HEK293 (cell line): ENCODE measurements around the gene KRT7.

Experiments
- AEBP2 ChIP-seq: fragments of 450-650 bp; formaldehyde crosslinking; IDR thresholded peaks from 2 replicates; pipeline ENCODE4 v1.5.1; 2016; ENCODE audit warnings: missing biosample characterization, missing genetic modification characterization, borderline replicate concordance
- BCL11B ChIP-seq: fragments of 450-650 bp; formaldehyde crosslinking; IDR thresholded peaks from 2 replicates; pipeline ENCODE4 v1.5.1; 2016; ENCODE audit warnings: low read depth, missing biosample characterization, missing genetic modification characterization
- IKZF3 ChIP-seq: fragments of 450-650 bp; IDR thresholded peaks from 2 replicates; pipeline ENCODE4 v1.5.0; 2018; ENCODE audit warnings: missing biosample characterization, mild to moderate bottlenecking, missing genetic modification characterization, moderate library complexity
- KLF17 ChIP-seq: fragments of 450-650 bp; formaldehyde crosslinking; IDR thresholded peaks from 2 replicates; pipeline ENCODE4 v1.5.1; 2016; ENCODE audit warnings: missing biosample characterization, missing genetic modification characterization
- PRDM1 ChIP-seq: fragments of 450-650 bp; formaldehyde crosslinking; IDR thresholded peaks from 2 replicates; pipeline ENCODE4; 2016; ENCODE audit warnings: missing biosample characterization, missing genetic modification characterization
- PRDM10 ChIP-seq: fragments of 450-650 bp; formaldehyde crosslinking; IDR thresholded peaks from 2 replicates; pipeline ENCODE4 v1.5.1; 2016; ENCODE audit warnings: missing biosample characterization, missing genetic modification characterization
- REST ChIP-seq: fragments of 450-650 bp; formaldehyde crosslinking; IDR thresholded peaks from 2 replicates; pipeline ENCODE4 v1.5.1; 2016; ENCODE audit warnings: missing biosample characterization, missing genetic modification characterization
- SCRT2 ChIP-seq: fragments of 450-650 bp; formaldehyde crosslinking; IDR thresholded peaks from 2 replicates; pipeline ENCODE4 v1.5.1; 2016; ENCODE audit warnings: missing biosample characterization, missing genetic modification characterization
- SP3 ChIP-seq: fragments of 450-650 bp; formaldehyde crosslinking; IDR thresholded peaks from 2 replicates; pipeline ENCODE4 v1.5.1; 2016; ENCODE audit warnings: missing biosample characterization, missing genetic modification characterization
- ZBTB21 ChIP-seq: fragments of 450-650 bp; formaldehyde crosslinking; IDR thresholded peaks from 2 replicates; pipeline ENCODE4 v1.5.1; 2017; ENCODE audit warnings: missing biosample characterization, missing genetic modification characterization
- ZEB2 ChIP-seq: fragments of 450-650 bp; formaldehyde crosslinking; IDR thresholded peaks from 2 replicates; pipeline ENCODE4 v1.5.1; 2016; ENCODE audit warnings: missing biosample characterization, missing genetic modification characterization
- ZFP37 ChIP-seq: fragments of 450-650 bp; formaldehyde crosslinking; IDR thresholded peaks from 2 replicates; pipeline ENCODE4 v1.5.1; 2016; ENCODE audit warnings: missing biosample characterization, missing genetic modification characterization
- ZNF324 ChIP-seq: fragments of 450-650 bp; formaldehyde crosslinking; IDR thresholded peaks from 2 replicates; pipeline ENCODE4 v1.5.1; 2016; ENCODE audit warnings: missing biosample characterization, missing genetic modification characterization
- ZNF629 ChIP-seq: fragments of 450-650 bp; formaldehyde crosslinking; IDR thresholded peaks from 2 replicates; pipeline ENCODE4 v1.5.1; 2017; ENCODE audit warnings: missing biosample characterization, missing genetic modification characterization
- ZNF645 ChIP-seq: fragments of 450-650 bp; formaldehyde crosslinking; IDR thresholded peaks from 2 replicates; pipeline ENCODE4; 2016; ENCODE audit warnings: missing biosample characterization, missing genetic modification characterization
- TF ChIP-seq, protein P1 (sequence below): fragments of 450-650 bp; formaldehyde crosslinking; IDR thresholded peaks from 2 replicates; pipeline ENCODE4 v1.5.1; 2016; ENCODE audit warnings: missing biosample characterization, missing genetic modification characterization
- TF ChIP-seq, protein P2 (sequence below): fragments of 450-650 bp; formaldehyde crosslinking; IDR thresholded peaks from 2 replicates; pipeline ENCODE4 v1.5.1; 2016; ENCODE audit warnings: missing biosample characterization, missing genetic modification characterization, borderline replicate concordance
- TF ChIP-seq, protein P3 (sequence below): fragments of 450-650 bp; formaldehyde crosslinking; IDR thresholded peaks from 2 replicates; pipeline ENCODE4 v1.5.1; 2017; ENCODE audit warnings: missing biosample characterization, missing genetic modification characterization

The KRT7 gene

DNA sequence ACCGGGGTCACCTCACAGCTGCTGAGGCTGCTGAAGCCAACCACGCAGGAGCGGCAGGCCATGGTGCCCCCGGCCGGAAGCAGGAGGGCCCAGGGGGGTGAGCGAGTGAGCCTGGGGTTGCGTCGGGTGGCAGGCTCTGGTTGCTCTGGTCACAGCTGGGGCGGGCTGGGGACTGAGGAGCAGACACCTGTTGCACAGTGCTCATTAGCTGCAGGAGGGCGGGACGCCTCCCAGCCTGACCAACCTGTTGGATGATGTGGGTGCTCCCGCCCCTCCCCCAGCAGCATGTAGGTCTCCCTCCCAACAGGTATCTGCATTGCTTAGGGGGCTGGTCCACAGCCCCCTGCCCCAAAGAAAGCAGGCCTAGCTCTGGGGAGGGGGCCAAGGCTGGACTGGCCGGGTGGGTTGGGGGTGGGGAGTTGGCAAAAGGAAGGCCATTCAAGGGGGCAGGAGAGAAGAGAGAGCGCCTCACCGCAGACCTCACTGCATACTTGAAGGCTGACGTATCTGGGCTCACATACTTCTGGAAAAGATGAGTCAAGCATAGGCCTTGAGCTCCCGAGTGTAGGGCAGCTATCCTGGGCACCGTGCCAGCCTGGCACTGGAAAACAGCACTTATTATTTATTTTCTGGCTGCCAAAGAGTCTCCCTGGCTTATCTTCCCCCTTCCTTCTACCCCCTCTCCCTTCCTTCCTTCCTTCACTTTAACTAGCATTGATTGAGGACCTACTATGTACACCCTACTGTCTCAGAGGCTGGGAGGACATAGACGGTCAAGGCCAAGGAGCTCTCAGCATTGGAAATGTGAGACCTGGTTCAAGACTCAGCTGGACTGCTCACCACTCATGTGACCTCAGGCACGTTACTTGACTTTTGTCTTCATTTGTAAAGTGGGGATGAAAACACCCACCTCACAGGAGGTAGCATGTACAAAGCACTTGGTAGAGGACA is 40.9 kb upstream of the KRT7 start, which contains the start of gene KRT80 (continued):
- TF ChIP-seq PRDM1 (tag by site-specific recombination) (peak; percentile 35; the same call in 1 of the 2 replicates), ZEB2 (peak; percentile 94), IKZF3 (tag by site-specific recombination) (peak; percentile 71; the same call in 1 of the 2 replicates), ZNF629 (peak; percentile 89), REST (tag by site-specific recombination) (0 out of 2 replicates have a peak, but pooled peaks have one; percentile 38), ZBTB21 (tag by site-specific recombination) (peak; percentile 72; the same call in 1 of the 2 replicates), SCRT2 (tag by site-specific recombination) (peak; percentile 100), ZNF645 (tag by site-specific recombination) (no peak), ZNF324 (tag by site-specific recombination) (0 out of 2 replicates have a peak, but pooled peaks have one; percentile 68), AEBP2 (tag by site-specific recombination) (no peak), PRDM10 (tag by site-specific recombination) (peak; percentile 60), BCL11B (tag by site-specific recombination) (peak; percentile 32; the same call in 1 of the 2 replicates), ZFP37 (tag by site-specific recombination) (peak; percentile 10; the same call in 1 of the 2 replicates), KLF17 (tag by site-specific recombination) (peak; percentile 76; the same call in 1 of the 2 replicates), SP3 (tag by site-specific recombination) (peak; percentile 34; the same call in 1 of the 2 replicates)
- TF ChIP-seq, protein P1, sequence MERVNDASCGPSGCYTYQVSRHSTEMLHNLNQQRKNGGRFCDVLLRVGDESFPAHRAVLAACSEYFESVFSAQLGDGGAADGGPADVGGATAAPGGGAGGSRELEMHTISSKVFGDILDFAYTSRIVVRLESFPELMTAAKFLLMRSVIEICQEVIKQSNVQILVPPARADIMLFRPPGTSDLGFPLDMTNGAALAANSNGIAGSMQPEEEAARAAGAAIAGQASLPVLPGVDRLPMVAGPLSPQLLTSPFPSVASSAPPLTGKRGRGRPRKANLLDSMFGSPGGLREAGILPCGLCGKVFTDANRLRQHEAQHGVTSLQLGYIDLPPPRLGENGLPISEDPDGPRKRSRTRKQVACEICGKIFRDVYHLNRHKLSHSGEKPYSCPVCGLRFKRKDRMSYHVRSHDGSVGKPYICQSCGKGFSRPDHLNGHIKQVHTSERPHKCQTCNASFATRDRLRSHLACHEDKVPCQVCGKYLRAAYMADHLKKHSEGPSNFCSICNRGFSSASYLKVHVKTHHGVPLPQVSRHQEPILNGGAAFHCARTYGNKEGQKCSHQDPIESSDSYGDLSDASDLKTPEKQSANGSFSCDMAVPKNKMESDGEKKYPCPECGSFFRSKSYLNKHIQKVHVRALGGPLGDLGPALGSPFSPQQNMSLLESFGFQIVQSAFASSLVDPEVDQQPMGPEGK (tag by site-specific recombination) = peak; percentile 71
- TF ChIP-seq, protein P2, sequence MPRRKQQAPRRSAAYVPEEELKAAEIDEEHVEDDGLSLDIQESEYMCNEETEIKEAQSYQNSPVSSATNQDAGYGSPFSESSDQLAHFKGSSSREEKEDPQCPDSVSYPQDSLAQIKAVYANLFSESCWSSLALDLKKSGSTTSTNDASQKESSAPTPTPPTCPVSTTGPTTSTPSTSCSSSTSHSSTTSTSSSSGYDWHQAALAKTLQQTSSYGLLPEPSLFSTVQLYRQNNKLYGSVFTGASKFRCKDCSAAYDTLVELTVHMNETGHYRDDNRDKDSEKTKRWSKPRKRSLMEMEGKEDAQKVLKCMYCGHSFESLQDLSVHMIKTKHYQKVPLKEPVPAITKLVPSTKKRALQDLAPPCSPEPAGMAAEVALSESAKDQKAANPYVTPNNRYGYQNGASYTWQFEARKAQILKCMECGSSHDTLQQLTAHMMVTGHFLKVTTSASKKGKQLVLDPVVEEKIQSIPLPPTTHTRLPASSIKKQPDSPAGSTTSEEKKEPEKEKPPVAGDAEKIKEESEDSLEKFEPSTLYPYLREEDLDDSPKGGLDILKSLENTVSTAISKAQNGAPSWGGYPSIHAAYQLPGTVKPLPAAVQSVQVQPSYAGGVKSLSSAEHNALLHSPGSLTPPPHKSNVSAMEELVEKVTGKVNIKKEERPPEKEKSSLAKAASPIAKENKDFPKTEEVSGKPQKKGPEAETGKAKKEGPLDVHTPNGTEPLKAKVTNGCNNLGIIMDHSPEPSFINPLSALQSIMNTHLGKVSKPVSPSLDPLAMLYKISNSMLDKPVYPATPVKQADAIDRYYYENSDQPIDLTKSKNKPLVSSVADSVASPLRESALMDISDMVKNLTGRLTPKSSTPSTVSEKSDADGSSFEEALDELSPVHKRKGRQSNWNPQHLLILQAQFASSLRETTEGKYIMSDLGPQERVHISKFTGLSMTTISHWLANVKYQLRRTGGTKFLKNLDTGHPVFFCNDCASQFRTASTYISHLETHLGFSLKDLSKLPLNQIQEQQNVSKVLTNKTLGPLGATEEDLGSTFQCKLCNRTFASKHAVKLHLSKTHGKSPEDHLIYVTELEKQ (tag by site-specific recombination) = peak; percentile 61; the same call in 1 of the 2 replicates
- TF ChIP-seq, protein P3, sequence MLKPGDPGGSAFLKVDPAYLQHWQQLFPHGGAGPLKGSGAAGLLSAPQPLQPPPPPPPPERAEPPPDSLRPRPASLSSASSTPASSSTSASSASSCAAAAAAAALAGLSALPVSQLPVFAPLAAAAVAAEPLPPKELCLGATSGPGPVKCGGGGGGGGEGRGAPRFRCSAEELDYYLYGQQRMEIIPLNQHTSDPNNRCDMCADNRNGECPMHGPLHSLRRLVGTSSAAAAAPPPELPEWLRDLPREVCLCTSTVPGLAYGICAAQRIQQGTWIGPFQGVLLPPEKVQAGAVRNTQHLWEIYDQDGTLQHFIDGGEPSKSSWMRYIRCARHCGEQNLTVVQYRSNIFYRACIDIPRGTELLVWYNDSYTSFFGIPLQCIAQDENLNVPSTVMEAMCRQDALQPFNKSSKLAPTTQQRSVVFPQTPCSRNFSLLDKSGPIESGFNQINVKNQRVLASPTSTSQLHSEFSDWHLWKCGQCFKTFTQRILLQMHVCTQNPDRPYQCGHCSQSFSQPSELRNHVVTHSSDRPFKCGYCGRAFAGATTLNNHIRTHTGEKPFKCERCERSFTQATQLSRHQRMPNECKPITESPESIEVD (tag by site-specific recombination) = no peak
